ENCODE measurements around the gene EPYC. TPM values are rescaled to one million over a fixed set of nuclear protein-coding genes. Genes with fewer than 3 reads are reported as not detected.

Gene EPYC
- total and polyA plus RNA-seq, 2 experiments from 2014 or later, result not detected

DNA sequence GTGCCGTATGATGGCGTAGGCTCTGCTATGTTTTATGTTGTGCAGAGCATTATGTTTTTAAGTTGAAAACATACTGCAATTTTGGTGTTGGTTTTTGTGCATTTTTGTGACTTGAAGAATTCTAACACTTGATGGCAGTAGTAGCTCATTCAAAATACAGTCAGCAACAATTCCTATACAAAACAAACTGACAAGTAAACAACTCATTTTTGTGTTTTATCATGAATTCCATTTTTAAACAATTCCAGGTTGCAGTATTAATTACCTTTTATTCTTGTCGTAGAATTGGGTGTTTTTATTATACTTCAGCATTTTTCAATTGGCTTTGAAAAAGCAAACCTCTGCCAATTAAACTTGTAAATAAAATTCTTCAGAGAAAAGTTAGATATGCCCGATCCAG is 45.7 kb downstream of the EPYC start:
- peak; percentile 42 for DNase-seq
- in situ Hi-C loops (cut with MboI), result no loop called here

DNA sequence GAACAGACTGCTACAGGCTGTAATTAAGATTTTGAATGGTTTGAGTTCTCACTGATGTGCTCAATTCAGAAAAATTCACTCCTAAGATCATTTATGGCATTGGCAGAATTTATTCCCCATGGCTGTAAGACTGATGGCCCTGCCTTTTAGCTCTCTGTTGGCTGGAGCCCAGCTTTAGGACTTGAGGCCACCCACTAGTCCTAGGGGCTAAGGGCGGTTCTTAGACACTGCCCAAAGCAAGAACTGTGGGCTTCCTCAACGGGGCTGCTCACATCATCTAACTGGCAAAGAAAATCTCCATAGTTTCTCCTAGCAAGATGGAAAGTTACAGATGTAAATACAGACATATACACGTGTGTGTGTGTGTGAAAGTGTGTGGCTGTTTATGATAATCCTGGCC is 46.4 kb downstream of the EPYC start:
- no peaks in the 10 kb centered on the region for H3K79me2 ChIP-seq (ENCODE audit: insufficient read depth)
- peak overlapping the region; percentile 52 for H2AFZ ChIP-seq
- WGBS, 2 experiments (ENCODE audit: low coverage in 1 of 2, low lambda C conversion rate in 2 of 2, missing lambda C conversion rate in 2 of 2), result 40 to 45% methylated on average over 3 of the region's 3 CpGs

More for the DNA sequence above, 45.7 kb downstream of the EPYC start:
- Histone ChIP-seq H3K36me3 (ENCODE audit: low read depth) (no peaks in the 10 kb centered on the region), H4K20me1 (ENCODE audit: insufficient read depth) (no peaks in the 10 kb centered on the region), H3K9me2 (ENCODE audit: insufficient read depth) (no peaks in the 10 kb centered on the region), H3K27me3 (replicated peaks; ENCODE audit: insufficient read depth) (no peaks in the 10 kb centered on the region), H3K4me2 (ENCODE audit: unreplicated experiment) (no peak overlapping the region), H3K79me2 (ENCODE audit: insufficient read depth) (no peaks in the 10 kb centered on the region), H3K27ac (no peak overlapping the region), H3K4me1 (ENCODE audit: insufficient read depth) (peaks cover 3% of the 10 kb centered on the region; the same call in 1 of the 2 replicates), H3K4me3 (no peak overlapping the region), H3K9ac (no peak overlapping the region), H3F3A (ENCODE audit: insufficient read depth) (no peaks in the 10 kb centered on the region), H2AFZ (peak overlapping the region; percentile 52), H3K9me3 (ENCODE audit: low read depth) (no peaks in the 10 kb centered on the region)
- no peak for TF ChIP-seq EZH2 (IDR thresholded peaks at IDR 0.05; ENCODE audit: insufficient read depth, poor library complexity, severe bottlenecking)
- TF ChIP-seq EZH2phosphoT487 (IDR thresholded peaks at IDR 0.05; ENCODE audit: insufficient read depth, low read depth), result no peak
- 10 to 15% methylated on average over 4 of the region's 4 CpGs for WGBS, 2 experiments (ENCODE audit: low coverage in 1 of 2, low lambda C conversion rate in 2 of 2, missing lambda C conversion rate in 2 of 2)

DNA sequence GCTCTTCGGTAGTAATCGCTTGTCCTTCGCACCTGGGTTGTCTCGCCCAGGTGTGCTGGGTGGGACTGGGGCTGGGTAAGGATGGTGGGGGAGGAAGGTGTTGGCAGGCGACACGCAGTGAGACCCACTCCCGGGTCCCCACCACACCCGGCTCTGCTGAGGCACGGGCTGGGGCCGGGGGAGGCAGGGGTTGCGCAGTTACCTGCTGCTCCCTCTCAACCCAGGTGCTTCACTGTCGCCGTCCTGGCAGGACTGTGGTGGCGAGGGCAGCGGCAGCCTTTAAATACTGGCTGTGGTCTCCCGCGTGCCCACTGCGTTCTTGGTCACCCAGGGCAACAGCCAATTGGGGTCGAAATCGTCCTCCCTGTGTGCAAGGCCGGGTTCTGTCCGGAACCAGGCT is 49.9 kb downstream of the EPYC start, which contains the start of gene CCER1:
Gene CCER1 (minus strand): TSS at position 256 of the 400 bp plus-strand sequence. CDS start 434 bp downstream, outside the sequence.
- TF ChIP-seq EZH2 (IDR thresholded peaks at IDR 0.05; ENCODE audit: insufficient read depth, poor library complexity, severe bottlenecking), result no peak
- no peak for TF ChIP-seq EZH2phosphoT487 (IDR thresholded peaks at IDR 0.05; ENCODE audit: insufficient read depth, low read depth)
- H3K4me3 ChIP-seq, result no peak within 1 kb of the TSS
- no peak for DNase-seq
- H3F3A ChIP-seq (ENCODE audit: insufficient read depth), result no peaks in the 10 kb centered on the region
- no peaks in the 10 kb centered on the region for H3K9me2 ChIP-seq (ENCODE audit: insufficient read depth)
- WGBS, 2 experiments (ENCODE audit: low coverage in 1 of 2, low lambda C conversion rate in 2 of 2, missing lambda C conversion rate in 2 of 2), result 95 to 98% methylated on average over 18 to 22 of the region's 22 CpGs
- H3K27ac ChIP-seq, result no peak within 1 kb of the TSS
- no peak within 1 kb of the TSS for H2AFZ ChIP-seq
- H4K20me1 ChIP-seq (ENCODE audit: insufficient read depth), result no peaks in the 10 kb centered on the region
- no peaks in the 10 kb centered on the region for H3K36me3 ChIP-seq (ENCODE audit: low read depth)
- H3K9me3 ChIP-seq (ENCODE audit: low read depth), result no peaks in the 10 kb centered on the region
- no peaks in the 10 kb centered on the region for H3K79me2 ChIP-seq (ENCODE audit: insufficient read depth)
- H3K27me3 ChIP-seq (replicated peaks; ENCODE audit: insufficient read depth), result no peaks in the 10 kb centered on the region
- in situ Hi-C loops (cut with MboI), result no loop called here
- peaks cover 3% of the 10 kb centered on the region; the same call in 1 of the 2 replicates for H3K4me1 ChIP-seq (ENCODE audit: insufficient read depth)
- no peak within 1 kb of the TSS for H3K9ac ChIP-seq
- H3K4me2 ChIP-seq (ENCODE audit: unreplicated experiment), result no peak within 1 kb of the TSS

More for the DNA sequence above, 46.4 kb downstream of the EPYC start:
- TF ChIP-seq EZH2phosphoT487 (IDR thresholded peaks at IDR 0.05; ENCODE audit: insufficient read depth, low read depth), result no peak
- TF ChIP-seq EZH2 (IDR thresholded peaks at IDR 0.05; ENCODE audit: insufficient read depth, poor library complexity, severe bottlenecking), result no peak
- no peak for DNase-seq
- Histone ChIP-seq H3K4me3 (no peak overlapping the region), H3F3A (ENCODE audit: insufficient read depth) (no peaks in the 10 kb centered on the region), H4K20me1 (ENCODE audit: insufficient read depth) (no peaks in the 10 kb centered on the region), H3K9me2 (ENCODE audit: insufficient read depth) (no peaks in the 10 kb centered on the region), H3K27ac (no peak overlapping the region), H3K4me1 (ENCODE audit: insufficient read depth) (peaks cover 3% of the 10 kb centered on the region; the same call in 1 of the 2 replicates), H3K36me3 (ENCODE audit: low read depth) (no peaks in the 10 kb centered on the region), H3K9me3 (ENCODE audit: low read depth) (no peaks in the 10 kb centered on the region), H3K4me2 (ENCODE audit: unreplicated experiment) (no peak overlapping the region), H3K9ac (no peak overlapping the region), H3K27me3 (replicated peaks; ENCODE audit: insufficient read depth) (no peaks in the 10 kb centered on the region)
- in situ Hi-C loops (cut with MboI), result no loop called here

DNA sequence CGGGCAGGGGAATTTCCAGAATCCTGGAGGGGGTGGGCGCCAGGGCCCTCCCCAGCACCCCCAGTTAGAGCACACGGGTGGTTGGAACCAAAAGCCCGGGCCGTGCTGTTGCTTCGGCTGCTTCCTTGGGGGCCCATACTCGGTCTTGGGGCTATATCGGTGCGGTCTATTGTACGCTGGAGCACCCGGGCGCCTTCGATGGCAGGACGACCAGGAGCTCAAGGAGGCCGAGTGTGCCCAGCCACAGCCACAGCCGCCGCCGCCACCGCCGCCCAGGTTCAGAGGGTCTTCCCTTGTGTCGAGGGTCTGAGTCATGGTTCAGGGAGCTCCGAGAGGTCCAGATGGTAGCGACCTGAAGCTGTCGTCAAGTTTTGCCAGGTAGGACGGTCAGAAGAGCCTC is 50.3 kb downstream of the EPYC start:
- H3K9ac ChIP-seq, result no peak overlapping the region
- no peaks in the 10 kb centered on the region for H3K9me2 ChIP-seq (ENCODE audit: insufficient read depth)
- in situ Hi-C loops (cut with MboI), result no loop called here
- no peaks in the 10 kb centered on the region for H3F3A ChIP-seq (ENCODE audit: insufficient read depth)
- peaks cover 3% of the 10 kb centered on the region; the same call in 1 of the 2 replicates for H3K4me1 ChIP-seq (ENCODE audit: insufficient read depth)
- H3K27ac ChIP-seq, result no peak overlapping the region
- 94 to 96% methylated on average over 9 to 25 of the region's 25 CpGs for WGBS, 2 experiments (ENCODE audit: low coverage in 1 of 2, low lambda C conversion rate in 2 of 2, missing lambda C conversion rate in 2 of 2)
- H3K79me2 ChIP-seq (ENCODE audit: insufficient read depth), result no peaks in the 10 kb centered on the region
- H3K9me3 ChIP-seq (ENCODE audit: low read depth), result no peaks in the 10 kb centered on the region
- no peaks in the 10 kb centered on the region for H4K20me1 ChIP-seq (ENCODE audit: insufficient read depth)
- TF ChIP-seq EZH2 (IDR thresholded peaks at IDR 0.05; ENCODE audit: insufficient read depth, poor library complexity, severe bottlenecking) (no peak), EZH2phosphoT487 (IDR thresholded peaks at IDR 0.05; ENCODE audit: insufficient read depth, low read depth) (no peak)
- no peak overlapping the region for H2AFZ ChIP-seq
- no peak overlapping the region for H3K4me2 ChIP-seq (ENCODE audit: unreplicated experiment)
- no peaks in the 10 kb centered on the region for H3K27me3 ChIP-seq (replicated peaks; ENCODE audit: insufficient read depth)
- H3K36me3 ChIP-seq (ENCODE audit: low read depth), result no peaks in the 10 kb centered on the region
- no peak for DNase-seq
- no peak overlapping the region for H3K4me3 ChIP-seq

Measured in GM23248 (cell line).